Measurements from ENCODE around the gene MMP15.

The MMP15 gene

DNA sequence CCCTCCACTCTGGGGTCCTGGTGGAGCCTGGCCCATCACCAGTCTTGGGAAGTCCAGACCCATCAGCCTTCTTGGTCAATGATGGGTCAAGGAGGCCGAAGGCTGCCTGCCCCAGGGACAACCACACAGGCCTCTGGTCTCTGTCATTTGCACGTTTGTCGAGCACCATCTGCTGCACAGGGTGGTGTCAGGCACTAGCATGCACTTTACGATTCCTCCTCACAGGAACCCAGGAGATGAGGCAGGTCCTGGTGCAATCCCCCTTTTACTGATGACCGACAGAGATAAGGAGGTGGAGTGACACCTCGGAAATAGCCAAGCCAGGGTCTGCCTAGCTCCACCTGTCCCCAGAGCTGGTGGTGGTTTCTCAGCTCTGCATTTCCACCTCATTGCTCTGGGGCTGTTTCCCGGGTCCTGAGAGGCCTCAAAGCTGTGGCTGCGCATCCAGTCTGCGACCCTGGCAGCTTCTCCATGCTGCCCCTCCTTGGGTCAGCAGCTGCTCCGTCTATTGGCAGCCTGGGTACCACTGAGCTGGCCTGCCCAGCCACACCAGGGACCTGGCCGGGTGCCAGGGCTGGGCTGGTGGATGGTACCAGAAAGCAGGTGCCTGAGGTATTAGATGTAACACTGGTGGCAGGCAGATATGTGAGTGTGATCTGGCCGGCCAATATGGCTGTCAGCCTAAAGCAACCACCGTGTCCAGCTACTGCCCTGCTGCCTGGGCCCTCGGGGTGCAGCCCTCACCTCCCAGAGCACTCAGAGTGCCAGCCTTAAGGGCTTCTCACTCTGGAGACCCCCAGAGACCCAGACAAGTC, 10.0 kb downstream of the MMP15 start:
- DNase-seq = no peak

DNA sequence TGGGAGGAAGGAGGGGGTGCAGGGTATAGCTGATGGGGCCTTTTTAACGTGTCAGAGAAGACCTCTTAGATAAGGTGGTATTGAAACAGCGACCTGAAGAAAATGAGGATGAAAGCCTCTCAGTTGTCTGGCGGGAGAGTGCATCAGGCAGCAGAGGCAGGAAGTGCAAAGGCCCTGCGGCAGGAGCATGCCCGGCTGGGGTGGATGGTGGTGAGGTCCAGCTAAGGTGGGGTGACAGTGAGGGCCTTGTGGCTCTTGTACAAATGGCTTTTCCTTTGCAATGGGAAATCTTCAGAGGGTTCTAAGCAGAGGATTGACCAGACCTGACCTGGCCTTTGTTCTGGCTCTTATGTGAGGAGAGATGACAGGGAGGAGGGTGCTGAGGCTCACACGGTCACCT, 11.4 kb downstream of the MMP15 start:
- DNase-seq = no peak

DNA sequence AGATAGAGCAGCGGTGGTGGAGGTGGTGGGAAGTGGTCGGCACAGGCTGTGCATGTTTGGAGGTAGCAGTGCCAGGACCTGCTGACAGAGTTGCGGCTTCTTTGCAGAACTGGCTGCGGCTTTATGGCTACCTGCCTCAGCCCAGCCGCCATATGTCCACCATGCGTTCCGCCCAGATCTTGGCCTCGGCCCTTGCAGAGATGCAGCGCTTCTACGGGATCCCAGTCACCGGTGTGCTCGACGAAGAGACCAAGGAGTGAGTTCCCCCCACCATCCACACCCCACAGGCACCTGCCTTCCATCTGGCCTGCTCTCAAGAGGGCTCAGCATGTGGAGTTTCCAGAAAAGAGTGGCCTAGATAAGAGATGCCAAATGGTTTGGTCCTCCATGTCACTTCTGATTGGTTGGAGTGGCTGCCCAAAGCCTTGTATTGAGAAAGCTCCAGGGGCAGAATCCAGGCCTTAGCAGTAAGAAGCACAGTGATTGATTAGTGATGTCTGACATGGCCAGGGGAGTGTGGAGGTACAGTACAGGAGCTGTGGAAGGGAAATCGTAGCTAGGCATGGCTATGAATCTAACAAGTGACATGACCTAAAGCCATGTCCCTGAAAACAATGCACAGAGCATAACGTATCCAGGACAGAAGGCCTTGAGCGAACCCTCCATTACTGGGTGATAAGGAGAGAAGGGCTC, 12.0 kb downstream of the MMP15 start:
- no peak for DNase-seq

DNA sequence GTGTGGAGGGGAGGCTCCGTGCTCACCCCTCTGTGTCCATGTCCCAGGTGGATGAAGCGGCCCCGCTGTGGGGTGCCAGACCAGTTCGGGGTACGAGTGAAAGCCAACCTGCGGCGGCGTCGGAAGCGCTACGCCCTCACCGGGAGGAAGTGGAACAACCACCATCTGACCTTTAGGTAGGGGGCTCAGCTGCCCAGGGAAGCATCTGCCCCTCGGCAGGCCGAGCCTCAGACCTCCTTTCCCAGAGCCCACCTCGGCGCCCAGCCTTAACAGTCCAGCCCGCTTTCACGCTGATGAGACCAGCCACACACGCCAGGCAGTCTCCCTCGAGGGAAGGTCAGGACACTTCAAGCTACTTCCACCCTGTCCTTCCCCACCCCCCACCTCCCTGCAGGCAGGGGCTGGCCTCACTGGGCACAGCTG, 12.7 kb downstream of the MMP15 start:
- no peak for DNase-seq

DNA sequence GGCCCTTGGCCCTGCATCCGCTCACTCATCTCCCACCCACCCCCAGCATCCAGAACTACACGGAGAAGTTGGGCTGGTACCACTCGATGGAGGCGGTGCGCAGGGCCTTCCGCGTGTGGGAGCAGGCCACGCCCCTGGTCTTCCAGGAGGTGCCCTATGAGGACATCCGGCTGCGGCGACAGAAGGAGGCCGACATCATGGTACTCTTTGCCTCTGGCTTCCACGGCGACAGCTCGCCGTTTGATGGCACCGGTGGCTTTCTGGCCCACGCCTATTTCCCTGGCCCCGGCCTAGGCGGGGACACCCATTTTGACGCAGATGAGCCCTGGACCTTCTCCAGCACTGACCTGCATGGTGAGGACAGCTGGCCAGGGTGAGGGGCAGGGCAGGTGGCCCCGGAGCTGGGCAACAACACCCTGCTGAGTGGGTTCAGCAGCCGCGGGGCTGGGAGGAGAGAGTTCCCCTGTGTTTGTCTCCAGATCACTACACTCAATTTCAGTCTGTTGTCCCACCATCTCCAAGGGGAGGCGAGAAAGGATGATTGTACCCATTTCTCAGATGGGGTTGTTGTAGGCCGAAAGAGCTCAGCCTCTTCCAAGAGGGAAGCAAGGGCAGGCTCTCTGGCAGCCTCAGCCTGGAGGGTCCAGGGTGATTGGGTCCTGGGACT, 14.4 kb downstream of the MMP15 start:
- DNase-seq = no peak

DNA sequence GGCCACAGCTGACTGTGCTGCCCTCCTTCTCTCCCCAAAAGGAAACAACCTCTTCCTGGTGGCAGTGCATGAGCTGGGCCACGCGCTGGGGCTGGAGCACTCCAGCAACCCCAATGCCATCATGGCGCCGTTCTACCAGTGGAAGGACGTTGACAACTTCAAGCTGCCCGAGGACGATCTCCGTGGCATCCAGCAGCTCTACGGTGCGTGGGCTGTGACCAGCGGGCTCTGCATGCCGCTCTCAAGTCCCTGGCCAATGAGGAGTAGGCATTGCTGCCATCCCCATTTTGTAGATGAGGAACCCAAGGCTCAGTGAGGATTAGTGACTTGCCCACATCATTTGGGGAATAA, 14.9 kb downstream of the MMP15 start:
- DNase-seq = no peak

DNA sequence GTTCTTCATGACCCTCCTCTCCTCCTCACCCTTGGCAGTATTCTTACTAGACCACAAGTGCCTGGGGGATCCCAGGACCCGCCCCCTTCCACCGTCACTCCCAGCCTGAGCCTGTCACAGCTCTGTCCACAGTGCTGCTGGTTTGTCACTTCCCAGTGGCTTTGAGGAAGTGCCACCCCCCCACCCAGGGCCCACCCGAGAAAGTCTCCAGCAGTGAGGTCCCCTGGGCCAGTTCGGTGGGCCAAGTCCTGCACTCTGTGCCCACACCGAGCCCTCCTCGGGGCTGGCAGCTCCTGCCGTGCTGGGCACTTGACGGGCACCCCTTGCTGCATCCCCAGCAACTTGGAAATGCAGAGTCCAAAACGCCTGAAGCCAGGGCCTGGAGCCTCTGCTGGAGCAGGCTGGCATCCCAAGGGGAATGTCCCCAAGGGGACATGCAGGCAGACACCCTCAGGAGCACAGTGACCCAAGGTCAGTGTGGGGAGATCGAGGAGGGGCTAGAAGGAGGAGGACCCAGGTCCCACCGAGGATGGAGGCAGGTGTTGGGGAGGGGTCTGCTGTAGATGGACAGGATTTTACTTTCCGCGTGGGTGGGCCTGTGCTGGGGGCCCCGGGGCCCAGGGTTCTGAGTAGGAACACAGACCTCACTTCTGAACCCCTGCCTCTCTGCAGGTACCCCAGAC, 15.5 kb downstream of the MMP15 start:
- no peak for DNase-seq

DNA sequence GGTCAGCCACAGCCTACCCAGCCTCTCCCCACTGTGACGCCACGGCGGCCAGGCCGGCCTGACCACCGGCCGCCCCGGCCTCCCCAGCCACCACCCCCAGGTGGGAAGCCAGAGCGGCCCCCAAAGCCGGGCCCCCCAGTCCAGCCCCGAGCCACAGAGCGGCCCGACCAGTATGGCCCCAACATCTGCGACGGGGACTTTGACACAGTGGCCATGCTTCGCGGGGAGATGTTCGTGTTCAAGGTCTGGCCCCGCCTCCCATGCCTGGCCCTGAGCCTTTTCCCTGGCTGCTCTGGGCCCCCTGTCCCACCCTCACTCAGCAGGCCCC, 16.0 kb downstream of the MMP15 start:
- no peak for DNase-seq

DNA sequence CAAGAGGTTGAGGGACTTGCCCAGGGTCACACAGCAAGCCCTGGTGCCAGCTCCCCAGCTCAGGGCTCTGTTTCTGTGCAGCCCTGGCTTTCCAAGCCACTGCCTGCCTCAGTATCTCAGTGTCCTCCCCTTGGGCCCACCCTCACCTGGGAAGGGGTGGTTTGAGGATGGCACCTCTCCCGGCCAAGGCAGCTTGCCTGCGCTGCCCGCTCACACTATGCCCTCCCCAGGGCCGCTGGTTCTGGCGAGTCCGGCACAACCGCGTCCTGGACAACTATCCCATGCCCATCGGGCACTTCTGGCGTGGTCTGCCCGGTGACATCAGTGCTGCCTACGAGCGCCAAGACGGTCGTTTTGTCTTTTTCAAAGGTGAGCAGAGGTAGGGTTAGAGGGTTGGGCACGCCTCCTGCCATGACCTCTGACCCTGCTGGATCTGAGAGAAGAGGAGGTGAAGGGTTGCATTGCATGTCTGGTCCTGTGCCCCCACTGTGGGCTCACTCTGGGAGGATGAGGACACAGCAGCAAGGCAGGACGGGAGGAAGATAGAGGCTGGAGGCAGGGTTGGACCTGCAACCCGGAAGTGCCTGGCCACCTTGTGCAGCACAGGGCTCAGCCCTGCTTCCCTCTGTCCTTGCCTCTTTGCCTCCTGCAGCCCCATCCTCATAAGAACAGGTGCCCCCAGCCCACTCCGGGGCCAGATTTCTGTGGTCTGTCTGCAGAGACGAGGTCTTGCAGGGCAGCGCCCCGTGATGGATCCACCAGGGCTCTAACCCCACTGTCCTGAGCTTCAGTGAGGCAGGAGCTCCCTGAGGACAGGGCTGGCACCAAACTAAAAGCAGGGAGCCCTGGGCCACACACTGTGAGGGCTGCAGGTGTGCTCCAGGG, 16.7 kb downstream of the MMP15 start:
- no peak for DNase-seq

DNA sequence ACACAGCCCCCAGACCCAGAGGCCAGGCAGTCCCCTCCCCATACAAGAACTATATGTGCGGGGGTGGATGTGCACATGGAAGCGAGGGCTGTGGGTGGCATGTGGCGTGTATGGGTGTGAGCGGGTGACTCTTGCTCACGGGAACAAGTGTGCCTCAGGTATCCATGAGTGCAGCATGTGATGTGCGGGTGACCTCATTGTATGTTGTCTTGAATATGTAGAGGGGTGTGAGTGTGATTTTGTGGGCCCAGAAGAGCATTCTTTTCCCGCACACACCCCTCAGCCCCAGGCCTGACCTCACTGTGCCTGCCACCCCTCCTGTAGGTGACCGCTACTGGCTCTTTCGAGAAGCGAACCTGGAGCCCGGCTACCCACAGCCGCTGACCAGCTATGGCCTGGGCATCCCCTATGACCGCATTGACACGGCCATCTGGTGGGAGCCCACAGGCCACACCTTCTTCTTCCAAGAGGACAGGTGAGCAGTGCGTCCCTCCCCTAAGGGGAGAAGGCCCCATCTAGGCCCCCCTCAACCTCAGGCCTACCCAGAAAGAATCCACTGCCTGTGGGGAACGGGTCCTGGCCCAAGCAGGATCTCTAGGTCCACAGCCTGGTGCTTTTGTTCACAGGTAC, 17.4 kb downstream of the MMP15 start:
- DNase-seq = no peak

DNA sequence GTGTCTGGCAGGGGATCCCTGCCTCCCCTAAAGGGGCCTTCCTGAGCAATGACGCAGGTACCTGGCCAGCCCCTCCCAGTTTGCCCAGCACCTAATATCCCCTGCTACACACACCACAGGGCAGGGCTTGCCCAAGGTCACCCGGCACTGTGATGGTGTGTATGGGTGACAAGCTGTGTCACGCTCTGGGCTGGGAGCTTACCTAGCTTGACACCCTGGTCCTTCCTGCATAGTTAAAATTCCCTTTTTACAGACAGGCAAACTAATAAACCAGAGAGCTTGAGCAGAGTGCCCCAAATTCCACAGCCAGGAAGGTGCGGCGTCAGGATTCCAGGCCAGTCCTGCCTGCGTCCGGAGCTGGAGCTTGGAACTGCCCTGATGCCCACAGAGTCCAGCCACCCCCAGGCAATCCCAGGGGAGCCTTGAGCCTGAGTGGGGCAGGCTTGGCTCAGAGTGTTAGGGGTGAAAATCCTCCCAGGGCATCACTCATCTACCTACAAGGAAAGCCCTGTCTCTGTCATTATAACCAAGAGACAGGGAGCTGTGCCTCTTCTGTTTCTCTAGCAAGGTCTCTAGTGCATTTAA, 18.1 kb downstream of the MMP15 start:
- DNase-seq = no peak

DNA sequence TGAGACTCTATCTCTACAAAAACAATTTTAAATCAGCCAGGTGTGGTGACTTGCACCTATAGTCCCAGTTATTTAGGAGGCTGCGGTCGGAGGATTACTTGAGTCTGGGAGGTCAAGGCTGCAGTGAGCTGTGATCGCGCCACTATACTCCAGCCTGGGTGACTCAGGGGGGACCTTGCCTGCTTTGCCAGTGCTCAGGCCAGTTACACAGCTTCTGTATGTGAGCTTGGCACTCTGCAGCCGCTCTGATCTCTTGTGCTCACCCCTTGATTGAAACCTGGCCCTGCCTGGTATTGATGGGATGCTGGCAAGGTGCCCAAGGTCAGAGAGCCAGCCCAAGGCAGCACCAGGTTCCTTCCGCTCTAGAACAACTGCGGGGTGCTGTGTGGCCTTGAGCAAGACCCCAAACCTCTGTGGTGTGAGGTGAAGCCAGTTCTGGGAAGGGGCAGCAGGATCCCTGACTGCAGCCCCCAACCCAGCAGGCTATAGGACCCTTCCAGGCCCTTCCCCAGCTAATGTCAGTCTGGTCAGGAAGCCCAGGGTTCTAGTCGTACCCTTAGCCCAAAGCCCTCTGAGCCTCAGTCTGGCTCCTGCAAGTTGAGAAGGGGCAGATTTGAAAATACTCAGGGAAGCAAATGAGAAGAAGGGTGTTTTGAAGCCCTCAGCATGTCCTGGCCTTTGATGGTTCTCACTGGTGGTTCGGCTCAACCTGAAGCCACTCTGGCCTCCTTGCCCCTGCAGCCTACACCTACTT, 18.9 kb downstream of the MMP15 start:
- no peak for DNase-seq

DNA sequence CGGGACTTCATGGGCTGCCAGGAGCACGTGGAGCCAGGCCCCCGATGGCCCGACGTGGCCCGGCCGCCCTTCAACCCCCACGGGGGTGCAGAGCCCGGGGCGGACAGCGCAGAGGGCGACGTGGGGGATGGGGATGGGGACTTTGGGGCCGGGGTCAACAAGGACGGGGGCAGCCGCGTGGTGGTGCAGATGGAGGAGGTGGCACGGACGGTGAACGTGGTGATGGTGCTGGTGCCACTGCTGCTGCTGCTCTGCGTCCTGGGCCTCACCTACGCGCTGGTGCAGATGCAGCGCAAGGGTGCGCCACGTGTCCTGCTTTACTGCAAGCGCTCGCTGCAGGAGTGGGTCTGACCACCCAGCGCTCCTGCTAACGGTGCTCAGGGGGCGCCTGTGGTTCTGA, 19.5 kb downstream of the MMP15 start:
- DNase-seq = no peak

DNA sequence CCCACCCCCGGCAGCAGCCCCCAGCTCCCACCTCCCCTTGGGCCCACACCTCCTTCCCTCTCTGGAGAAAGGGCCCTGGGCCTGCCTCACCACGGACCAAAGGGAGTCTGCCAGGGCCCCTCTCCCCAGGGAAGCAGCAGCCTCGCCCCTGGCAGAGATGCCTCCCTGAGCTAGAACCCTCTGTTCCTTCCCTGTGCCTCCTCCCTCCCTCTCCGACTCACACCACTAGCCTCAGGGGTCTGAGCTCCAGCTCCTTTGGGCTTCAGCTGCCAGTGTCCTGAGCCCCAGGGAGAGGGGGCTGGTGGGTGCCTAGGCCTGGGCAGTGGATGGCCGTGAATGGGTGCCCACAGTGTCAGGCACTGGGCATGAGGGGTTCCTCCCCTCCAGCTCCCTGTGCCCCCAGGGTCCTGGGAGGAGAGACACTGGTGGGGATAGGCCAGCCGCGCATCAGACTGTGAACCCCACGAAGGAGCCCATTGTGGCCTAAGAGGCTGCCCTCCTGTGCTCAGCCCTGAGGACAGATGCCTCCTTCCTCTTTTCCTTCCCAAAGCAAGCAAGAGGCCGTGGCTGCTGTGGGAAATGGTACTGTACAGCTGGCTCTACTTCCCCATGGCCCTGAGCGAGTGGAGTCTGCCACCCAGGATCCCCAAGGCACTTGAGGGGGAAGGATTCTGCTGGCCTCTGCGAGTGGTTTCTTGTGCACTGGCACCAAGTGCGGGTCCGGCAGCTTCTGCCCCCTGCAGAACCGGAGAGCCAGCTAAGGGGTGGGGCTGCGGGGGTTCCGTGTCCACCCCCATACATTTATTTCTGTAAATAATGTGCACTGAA, 20.7 kb downstream of the MMP15 start:
- no peak for DNase-seq

DNA sequence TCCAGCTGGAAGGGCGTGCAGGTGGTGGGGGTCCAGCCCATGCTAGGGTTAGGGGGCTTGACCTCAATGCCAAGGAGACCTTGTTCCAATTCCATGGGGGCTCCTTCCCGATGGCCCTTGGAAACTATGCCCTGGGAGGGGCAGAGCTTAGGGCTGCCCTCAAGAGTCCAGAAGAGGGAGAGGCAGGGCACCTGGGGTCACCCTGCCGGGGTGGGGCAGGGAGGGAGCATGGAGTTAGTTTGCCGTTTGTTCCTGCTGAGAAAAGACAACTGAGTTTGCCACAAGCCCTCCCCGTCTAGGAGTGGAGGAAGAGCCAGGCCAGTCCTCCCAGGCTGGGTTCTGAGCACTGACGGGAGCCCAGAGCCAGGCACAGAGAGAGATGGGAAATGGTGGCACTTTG, 21.4 kb downstream of the MMP15 start:
- no peak for DNase-seq

DNA sequence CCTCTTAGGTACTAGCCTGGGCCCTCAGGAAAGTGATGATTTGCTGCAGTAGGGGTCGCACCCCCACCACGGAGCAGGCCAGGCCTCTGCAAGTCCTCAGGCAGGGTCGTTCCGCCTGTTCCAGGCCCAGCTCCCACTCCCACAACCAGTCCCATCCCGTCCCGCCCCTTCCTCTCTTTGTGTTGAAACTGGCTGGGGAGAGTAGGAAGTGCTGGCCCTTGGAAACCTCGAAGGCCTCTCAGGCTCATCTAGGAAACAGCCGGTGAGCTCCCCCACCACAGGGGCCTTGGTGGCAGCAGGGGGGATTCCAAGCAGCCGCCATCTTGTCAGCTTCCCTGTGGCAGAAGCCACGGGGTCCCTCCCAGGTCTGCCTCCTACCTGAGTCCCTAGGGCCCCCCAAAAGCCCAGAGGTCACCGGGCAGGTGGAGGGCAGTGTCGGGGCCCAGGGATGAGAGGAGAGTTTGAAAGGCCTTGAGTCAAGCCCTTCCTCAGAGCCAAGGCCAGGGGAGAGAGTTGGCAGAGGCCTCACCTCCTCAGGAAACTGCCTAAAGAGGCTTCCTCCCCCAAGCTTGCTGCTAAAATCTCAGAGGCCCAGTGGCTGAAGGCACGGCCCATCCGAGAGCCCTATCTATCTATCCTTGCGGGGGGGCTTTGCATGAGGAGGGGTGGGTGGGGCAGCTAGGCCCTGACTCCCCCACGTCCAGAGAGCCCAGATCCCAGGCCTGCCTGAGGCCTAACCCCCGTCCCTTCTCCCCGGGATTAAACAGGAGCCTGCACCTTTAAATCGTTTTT, 22.2 kb downstream of the MMP15 start:
- no peak for DNase-seq

DNA sequence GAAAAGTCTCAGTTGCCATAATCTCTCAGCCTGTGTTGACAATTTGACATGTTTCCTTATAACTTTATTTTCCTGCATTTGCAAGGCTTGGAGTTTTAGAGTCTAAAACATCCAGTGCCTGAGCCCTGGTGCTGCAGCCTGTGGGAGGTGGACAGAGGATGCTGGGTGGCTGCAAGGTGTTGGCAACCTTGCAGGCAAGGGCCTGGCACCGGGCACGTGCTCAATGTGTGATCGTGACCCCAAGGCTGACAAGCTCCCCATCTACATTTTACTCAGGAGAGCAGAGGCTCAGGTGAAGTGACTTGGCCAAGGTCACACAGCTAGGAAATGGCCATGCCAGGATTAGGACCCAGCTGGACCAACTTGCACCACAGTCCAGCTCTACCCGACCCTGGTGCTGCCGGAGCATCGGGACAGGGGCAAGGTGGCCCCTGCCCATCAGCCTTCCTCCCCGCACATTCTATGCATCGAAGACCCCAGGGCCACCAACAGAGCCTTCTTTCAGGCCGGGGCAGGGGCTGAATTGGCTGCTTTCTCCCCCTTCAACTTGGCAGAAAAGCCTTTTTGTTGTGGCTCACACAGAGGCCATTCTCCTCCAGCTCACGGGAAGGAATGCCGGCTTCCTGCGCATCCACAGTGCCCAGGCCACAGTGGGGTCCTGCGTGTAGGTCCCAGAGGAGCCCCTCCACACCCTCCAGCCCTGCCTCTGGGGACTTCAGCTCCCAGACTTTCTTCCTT, 23.1 kb downstream of the MMP15 start:
- DNase-seq = no peak

Data from hematopoietic multipotent progenitor cell treated with erythropoietin and hydrocortisone succinate and interleukin-3 and kit ligand, for 6 days (in vitro differentiated cells).